HepG2 (cell line): ENCODE measurements around the gene RPLP2. TPM values are rescaled to one million over a fixed set of nuclear protein-coding genes. Genes with fewer than 3 reads are reported as not detected.
A peak's percentile ranks its signal among the peaks of the same experiment; 100 is the strongest.

ENCODE experiments used
- ATF7 ChIP-seq, 2 experiments: fragments of 450-650 bp in 1 of 2; sonication (generic) in 1 of 2; formaldehyde crosslinking in 1 of 2; IDR thresholded peaks; 2 replicates each; pipeline versions ENCODE4 v1.4.0 to v1.6.1; 2016 to 2020; ENCODE audit warnings: antibody characterized with exemption in 1 of 2, mild to moderate bottlenecking in 1 of 2, missing genetic modification reagents in 1 of 2
- CREB3 ChIP-seq: sonication (generic); formaldehyde crosslinking; IDR thresholded peaks from 2 replicates; pipeline ENCODE4 v1.5.0; 2020; ENCODE audit warnings: missing genetic modification reagents
- DNMT3B ChIP-seq: conservative IDR thresholded peaks from 2 replicates; pipeline ENCODE4 v1.6.1; 2016; ENCODE audit warnings: missing biosample characterization, control low read depth
- HNF4G ChIP-seq, 2 experiments: sonication (generic) in 1 of 2; formaldehyde crosslinking in 1 of 2; IDR thresholded peaks; 2 replicates each; pipeline versions ENCODE4 v1.4.0 to v1.6.1; 2011 to 2020; ENCODE audit warnings: borderline replicate concordance in 2 of 2, low read depth in 2 of 2, mild to moderate bottlenecking in 2 of 2, low read length in 1 of 2, missing genetic modification reagents in 1 of 2, moderate library complexity in 1 of 2
- HOXD1 ChIP-seq: sonication (generic); formaldehyde crosslinking; IDR thresholded peaks from 2 replicates; pipeline ENCODE4 v1.5.0; 2020; ENCODE audit warnings: missing genetic modification reagents
- KDM3A ChIP-seq: IDR thresholded peaks from 2 replicates; pipeline ENCODE4 v1.6.1; 2018; ENCODE audit warnings: low read depth, missing compliant biosample characterization
- KDM5A ChIP-seq: fragments of 200-600 bp; sonication (generic); IDR thresholded peaks from 2 replicates; pipeline ENCODE4 v1.7.0; 2018; ENCODE audit warnings: antibody characterized with exemption, mild to moderate bottlenecking, low read length, borderline replicate concordance
- KLF11 ChIP-seq: IDR thresholded peaks from 2 replicates; pipeline ENCODE4 v1.6.1; 2016; ENCODE audit warnings: missing compliant biosample characterization
- LBX2 ChIP-seq: sonication (generic); formaldehyde crosslinking; IDR thresholded peaks from 2 replicates; pipeline ENCODE4 v1.5.0; 2020; ENCODE audit warnings: missing genetic modification reagents, mild to moderate bottlenecking, borderline replicate concordance
- MLX ChIP-seq: IDR thresholded peaks from 2 replicates; pipeline ENCODE4 v1.6.1; 2016
- RARG ChIP-seq: sonication (generic); formaldehyde crosslinking; IDR thresholded peaks from 2 replicates; pipeline ENCODE4 v1.4.0; 2020; ENCODE audit warnings: low read depth, mild to moderate bottlenecking, missing genetic modification reagents
- SIX1 ChIP-seq: sonication (generic); formaldehyde crosslinking; IDR thresholded peaks from 2 replicates; pipeline ENCODE4 v1.4.0; 2020; ENCODE audit warnings: missing genetic modification reagents, borderline replicate concordance
- SKI ChIP-seq: fragments of 450-650 bp; IDR thresholded peaks from one replicate; pipeline ENCODE4 v1.6.1; 2018; ENCODE audit warnings: mild to moderate bottlenecking; ENCODE audit not compliant: partially characterized antibody
- ZBTB20 ChIP-seq: sonication (generic); formaldehyde crosslinking; IDR thresholded peaks from 2 replicates; pipeline ENCODE4 v1.8.1; 2023; ENCODE audit warnings: missing genetic modification reagents, low read depth, mild to moderate bottlenecking, borderline replicate concordance
- ZFP82 ChIP-seq: sonication (generic); formaldehyde crosslinking; IDR thresholded peaks from 2 replicates; pipeline ENCODE4 v1.5.1; 2020; ENCODE audit warnings: mild to moderate bottlenecking, missing genetic modification reagents, borderline replicate concordance
- ZNF232 ChIP-seq: sonication (generic); formaldehyde crosslinking; IDR thresholded peaks from 2 replicates; pipeline ENCODE4 v1.4.0; 2020; ENCODE audit warnings: missing genetic modification reagents, borderline replicate concordance
- ZNF280B ChIP-seq: sonication (generic); formaldehyde crosslinking; IDR thresholded peaks from 2 replicates; pipeline ENCODE4 v1.5.0; 2020; ENCODE audit warnings: missing genetic modification reagents, mild to moderate bottlenecking, borderline replicate concordance
- ZNF3 ChIP-seq: IDR thresholded peaks from 2 replicates; pipeline ENCODE4 v1.7.0; 2017; ENCODE audit warnings: inconsistent platforms
- ZNF337 ChIP-seq: sonication (generic); formaldehyde crosslinking; IDR thresholded peaks from 2 replicates; pipeline ENCODE4 v1.5.1; 2020; ENCODE audit warnings: missing genetic modification reagents, low read depth, mild to moderate bottlenecking, borderline replicate concordance
- ZNF546 ChIP-seq: sonication (generic); formaldehyde crosslinking; conservative IDR thresholded peaks from 2 replicates; pipeline ENCODE4 v1.8.1; 2023; ENCODE audit warnings: mild to moderate bottlenecking, missing genetic modification reagents
- ZNF614 ChIP-seq: IDR thresholded peaks from 2 replicates; pipeline ENCODE4 v1.6.1; 2018; ENCODE audit warnings: missing biosample characterization, missing genetic modification reagents, inconsistent platforms, borderline replicate concordance
- ZNF710 ChIP-seq: sonication (generic); formaldehyde crosslinking; IDR thresholded peaks from 2 replicates; pipeline ENCODE4 v1.5.0; 2020; ENCODE audit warnings: mild to moderate bottlenecking, missing genetic modification reagents, borderline replicate concordance
- ZSCAN31 ChIP-seq: sonication (generic); formaldehyde crosslinking; IDR thresholded peaks from 2 replicates; pipeline ENCODE4 v1.5.0; 2020; ENCODE audit warnings: low read depth, mild to moderate bottlenecking, missing genetic modification reagents
- polyA plus RNA-seq, 8 experiments: library from polyadenylated mRNA; depleted of rRNA in 3 of 8; stranded (reverse) in 7 of 8; unstranded in 1 of 8; fragments of >200 nt; fragmentation: Illumina TruSeq in 4 of 8; extraction: Trizol in 4 of 8; gene quantifications; 2 replicates each; pipeline versions ENCODE4 v1.2.1 to v1.2.3, GENCODE V29; 2011 to 2016; ENCODE audit warnings: low read depth in 4 of 8, missing spikeins in 1 of 8, mixed read lengths in 1 of 8; ENCODE audit not compliant: insufficient read depth in 1 of 8
- total RNA-seq, 5 experiments: library from RNA; depleted of rRNA; stranded (reverse); fragments of >200 nt; fragmentation: Illumina TruSeq; extraction: Trizol; gene quantifications; 2 replicates each; pipeline ENCODE4 v1.2.3, GENCODE V29; 2016; ENCODE audit warnings: low read depth in 1 of 5

RPLP2 gene
- total and polyA plus RNA-seq, 2 of the 13 experiments (the other 11 are each of a cell fraction or from before 2014, with no cell fraction given), result 978 to 2,106 TPM

GRCh38 chr11:796565-797295, 13.0 kb upstream of the RPLP2 start (continued):
- TF ChIP-seq KLF11 (CRISPR knock-in tag), result no peak
- no peak for TF ChIP-seq SKI
- no peak for TF ChIP-seq ZNF3 (CRISPR knock-in tag)
- 0 out of 2 replicates have a peak, but pooled peaks have one; percentile 1 for TF ChIP-seq KDM3A (CRISPR knock-in tag)
- TF ChIP-seq MLX, result no peak
- TF ChIP-seq ZNF710 (CRISPR knock-in tag), result peak; percentile 77
- TF ChIP-seq ZNF337 (CRISPR knock-in tag), result no peak
- 0 out of 2 replicates have a peak, but pooled peaks have one; percentile 21 for TF ChIP-seq ZNF232 (CRISPR knock-in tag)
- no peak for TF ChIP-seq HOXD1 (CRISPR knock-in tag)
- no peak for TF ChIP-seq LBX2
- peak; percentile 21; the same call in 1 of the 2 replicates for TF ChIP-seq ZSCAN31
- TF ChIP-seq ZBTB20, result no peak
- no peak for TF ChIP-seq ATF7 (IDR thresholded peaks at IDR 0.05)
- no peak for TF ChIP-seq ATF7 (CRISPR knock-in tag; IDR thresholded peaks at IDR 0.05)
- TF ChIP-seq ZNF546, result 0 out of 2 replicates have a peak, but pooled peaks have one; percentile 15
- TF ChIP-seq ZFP82, result no peak
- TF ChIP-seq SIX1 (CRISPR knock-in tag), result no peak
- no peak; the same call in 1 of the 2 replicates for TF ChIP-seq KDM5A
- no peak for TF ChIP-seq ZNF280B
- TF ChIP-seq CREB3, result no peak
- TF ChIP-seq RARG (CRISPR knock-in tag), result no peak
- no peak for TF ChIP-seq DNMT3B
- 0 out of 2 replicates have a peak, but pooled peaks have one; percentile 4 for TF ChIP-seq ZNF614 (CRISPR knock-in tag)
- peak; percentile 13; the same call in 1 of the 2 replicates for TF ChIP-seq HNF4G (IDR thresholded peaks at IDR 0.05; ENCODE audit: borderline replicate concordance, low read depth, low read length)
- no peak for TF ChIP-seq HNF4G (CRISPR knock-in tag; IDR thresholded peaks at IDR 0.05; ENCODE audit: borderline replicate concordance, low read depth)
